HG03066 (cell line): ENCODE results near the gene TMEM239.
A peak's percentile ranks its signal among the peaks of the same experiment; 100 is the strongest.
"Not testable (repeated sequence)": the region's sequence is repeated elsewhere in the genome, so short reads cannot be mapped to it uniquely, and the experiment has no call there.

ENCODE experiments used
- ATAC-seq: cut with Tn5 transposase; IDR thresholded peaks from one replicate; pipeline ENCODE4 v1.9.1; 2021; ENCODE audit warnings: low read depth; ENCODE audit not compliant: unreplicated experiment

Gene TMEM239

DNA sequence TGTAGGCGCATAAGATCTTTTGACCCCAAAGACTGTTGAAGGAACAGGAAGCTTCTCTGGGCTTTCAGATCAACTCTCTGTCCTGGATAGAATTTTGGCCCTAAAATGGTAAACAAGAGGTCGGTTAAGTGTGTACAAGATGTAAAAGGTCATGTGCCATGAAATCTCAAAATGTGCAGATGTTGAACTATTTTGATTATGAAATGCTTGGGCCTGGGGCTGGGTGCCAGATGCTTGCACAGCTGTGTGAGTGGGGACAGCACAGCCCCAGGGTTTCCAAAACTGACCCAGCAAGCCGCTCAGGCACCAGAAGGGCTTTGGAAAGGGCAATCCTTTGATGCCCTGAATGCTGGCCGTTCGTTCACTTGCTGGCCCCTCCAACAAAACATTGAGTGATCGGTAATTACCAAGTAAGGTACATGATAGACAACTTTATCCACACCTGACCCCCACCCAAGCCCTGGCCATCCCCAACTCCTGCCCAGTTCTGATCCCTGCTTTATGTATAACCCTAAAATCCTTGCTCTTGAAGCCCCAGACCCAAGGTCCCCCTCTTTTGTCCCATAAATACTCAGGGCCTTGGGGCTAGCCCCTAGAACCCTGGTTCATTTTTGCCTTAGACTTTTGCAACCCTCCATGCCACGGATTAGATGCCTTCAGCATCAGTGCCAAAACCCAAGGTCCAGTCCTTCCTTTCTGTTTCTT lies 1.9 kb downstream of the TMEM239 start:
- no peak for ATAC-seq

DNA sequence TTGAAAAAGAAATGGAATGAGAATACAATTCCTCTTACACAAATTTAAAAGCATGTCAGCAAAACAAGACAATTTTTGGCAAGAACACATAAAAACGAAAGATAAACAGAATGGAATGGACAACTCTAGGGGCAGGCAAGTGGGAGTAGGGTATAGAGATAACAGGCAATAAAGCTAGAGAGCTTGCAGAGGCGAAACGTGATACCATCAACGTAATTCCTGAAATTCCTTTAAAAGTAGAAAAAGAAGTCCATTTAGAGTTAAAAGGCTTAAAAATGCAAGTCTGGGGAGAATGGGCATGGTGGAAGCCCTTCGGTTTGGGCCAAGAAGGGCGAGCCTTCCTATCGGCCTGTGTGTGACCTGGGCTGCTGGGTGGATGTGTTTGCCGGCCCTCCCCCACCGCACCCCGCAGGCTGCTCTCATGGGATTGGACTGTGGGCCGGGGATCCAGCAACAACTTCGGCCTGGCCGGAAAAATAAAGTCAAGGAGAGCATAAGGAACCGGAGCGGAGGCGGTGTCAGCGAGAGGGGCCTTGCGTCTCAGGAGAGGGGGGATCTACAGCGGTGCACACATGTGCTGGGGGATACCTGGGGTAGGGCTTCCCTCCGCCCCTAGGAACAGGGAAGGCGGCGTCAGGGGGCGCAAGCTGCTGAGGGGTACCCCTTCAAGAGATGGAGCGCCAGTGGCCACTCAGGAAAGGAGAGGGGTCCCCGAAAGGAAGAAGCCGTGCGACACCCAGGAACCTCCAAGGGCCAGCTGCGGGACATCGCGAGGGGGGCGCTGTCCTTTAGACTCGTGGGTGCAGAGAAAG lies 4.1 kb downstream of the TMEM239 start:
- no peak for ATAC-seq

DNA sequence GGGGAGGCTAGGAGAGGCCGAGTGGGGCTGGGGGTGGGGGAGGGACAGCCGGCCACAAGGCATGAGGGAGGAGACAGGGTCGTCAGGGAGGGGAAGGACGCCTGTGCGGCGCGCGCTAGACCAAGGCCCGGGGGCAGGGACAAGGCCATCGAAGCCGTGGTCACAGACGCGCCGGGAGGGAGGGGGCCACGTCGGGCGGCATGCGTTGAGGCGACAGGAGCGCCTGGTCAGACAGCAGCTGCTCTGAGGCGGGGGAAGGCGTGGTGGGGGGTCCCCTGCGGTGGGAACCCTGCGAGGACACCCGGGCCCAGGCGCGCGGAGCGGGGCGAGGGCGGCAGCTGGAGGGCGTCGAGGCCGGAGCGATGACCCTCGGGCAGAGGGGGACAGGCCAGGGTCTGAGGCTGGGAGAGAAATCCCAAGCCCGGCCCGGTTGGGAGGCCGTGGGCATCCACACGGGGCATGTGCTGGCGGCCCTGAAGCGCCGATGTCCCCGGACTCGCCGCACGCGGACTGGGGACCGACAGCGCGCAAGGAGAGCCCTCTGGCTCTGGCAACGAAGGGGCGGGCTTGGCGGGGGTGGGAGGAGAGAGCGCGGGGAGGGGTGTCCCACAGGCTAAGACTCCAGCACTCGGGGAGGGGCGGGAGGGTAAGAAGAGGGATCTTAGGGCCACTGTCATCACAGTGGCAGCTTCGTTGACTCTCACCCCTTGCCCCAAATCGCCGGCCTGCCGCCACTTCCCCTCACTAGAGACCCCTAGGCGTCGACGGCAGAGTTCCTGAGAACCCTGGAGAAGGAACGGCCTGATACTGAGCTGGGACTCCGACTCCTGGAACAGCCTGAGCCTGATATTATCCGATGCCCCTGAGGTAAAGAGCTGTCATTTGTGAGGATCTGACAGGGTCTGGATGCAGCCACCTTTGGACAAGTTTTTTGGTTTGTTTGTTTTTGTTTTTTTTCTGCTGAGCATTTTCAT lies 5.0 kb downstream of the TMEM239 start:
- no peak for ATAC-seq

DNA sequence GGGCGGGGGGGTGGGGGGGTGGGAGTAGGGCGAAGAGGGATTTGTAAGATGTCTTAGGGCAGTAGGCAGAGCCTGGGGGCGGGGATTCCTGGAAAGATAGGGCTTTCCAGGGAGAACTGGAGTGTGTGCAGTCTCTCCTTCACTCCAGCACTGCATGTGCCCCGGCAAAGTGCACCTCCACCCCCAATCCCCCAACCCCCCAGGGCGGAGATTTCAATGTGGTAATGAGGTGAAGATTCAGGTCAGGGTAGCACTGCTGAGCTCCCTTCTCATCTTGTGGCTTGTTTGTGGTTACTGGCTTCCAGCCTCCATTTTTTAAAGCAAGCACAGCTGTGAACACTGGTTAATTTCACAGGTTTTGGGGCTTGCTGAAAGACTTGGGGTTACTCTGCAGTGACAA lies 5.9 kb downstream of the TMEM239 start:
- no peak for ATAC-seq

DNA sequence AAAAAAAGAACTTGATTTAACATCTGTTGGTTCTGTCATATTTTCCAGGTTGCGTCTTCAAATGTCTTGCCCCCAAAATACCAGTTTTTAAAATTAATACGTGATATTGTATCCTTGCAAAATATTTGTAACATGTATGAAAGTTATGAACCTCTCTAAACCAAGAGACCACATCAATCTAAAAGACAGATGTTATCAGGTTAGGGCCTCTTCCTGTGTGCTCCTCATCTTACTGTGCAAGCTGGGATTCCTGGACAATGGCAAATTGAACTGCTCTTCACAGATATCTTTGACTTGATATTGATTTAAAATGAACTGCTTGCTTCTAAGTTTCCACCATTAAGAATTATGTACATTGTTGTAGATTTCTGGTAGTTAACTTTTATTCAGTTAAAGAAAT lies 9.6 kb downstream of the TMEM239 start:
- no peak for ATAC-seq

DNA sequence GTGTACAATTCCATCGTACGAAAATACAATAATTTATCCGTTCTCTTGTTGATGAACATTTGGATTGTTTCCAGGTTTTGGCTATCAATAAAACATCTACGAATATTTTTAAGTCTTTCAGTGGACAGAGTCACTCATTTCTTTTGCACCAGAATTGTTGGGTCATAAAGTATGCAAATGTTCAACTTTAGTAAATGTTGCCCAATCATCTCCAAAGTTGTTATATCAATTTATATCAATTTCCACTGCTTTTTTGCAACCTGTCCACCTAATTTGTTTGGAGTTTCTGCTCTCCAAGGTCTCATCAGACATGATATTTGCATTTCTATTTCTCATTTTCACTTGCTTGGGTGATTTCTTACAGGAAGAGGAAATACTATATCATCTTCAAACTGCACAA lies 10.5 kb downstream of the TMEM239 start:
- ATAC-seq = no peak

DNA sequence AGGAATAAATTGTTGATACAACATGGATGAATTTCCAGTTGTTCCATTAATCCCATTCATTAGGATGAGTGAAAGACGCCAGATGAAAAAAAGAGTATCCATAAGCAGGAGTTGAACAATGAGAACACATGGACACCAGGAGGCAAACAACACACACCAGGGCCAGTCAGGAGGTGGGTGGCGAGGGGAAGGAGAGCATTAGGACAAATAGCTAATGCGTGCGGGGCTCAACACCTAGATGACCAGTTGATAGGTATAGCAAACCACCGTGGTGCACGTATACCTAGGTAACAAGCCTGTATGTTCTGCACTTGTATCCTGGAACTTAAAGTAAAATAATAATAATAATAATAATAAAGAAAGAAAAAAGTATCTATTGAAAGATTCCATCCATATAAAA lies 13.2 kb downstream of the TMEM239 start:
- no peak for ATAC-seq

DNA sequence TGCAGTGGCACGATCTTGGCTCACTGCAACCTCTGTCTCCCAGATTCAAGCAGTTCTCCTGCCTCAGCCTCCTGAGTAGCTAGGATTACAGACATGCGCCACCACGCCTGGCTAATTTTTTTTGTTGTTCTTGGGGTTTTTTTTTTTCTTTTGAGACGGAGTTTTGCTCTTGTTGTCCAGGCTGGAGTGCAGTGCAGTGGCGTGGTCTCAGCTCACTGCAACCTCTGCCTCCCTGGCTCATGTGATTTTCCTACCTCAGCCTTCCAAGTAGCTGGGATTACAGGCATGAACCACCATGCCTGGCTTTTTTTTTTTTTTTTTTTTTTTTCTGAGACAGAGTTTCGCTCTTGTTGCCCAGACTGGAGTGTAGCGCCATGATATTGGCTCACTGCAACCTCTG lies 15.0 kb downstream of the TMEM239 start:
- not testable (repeated sequence) for ATAC-seq

DNA sequence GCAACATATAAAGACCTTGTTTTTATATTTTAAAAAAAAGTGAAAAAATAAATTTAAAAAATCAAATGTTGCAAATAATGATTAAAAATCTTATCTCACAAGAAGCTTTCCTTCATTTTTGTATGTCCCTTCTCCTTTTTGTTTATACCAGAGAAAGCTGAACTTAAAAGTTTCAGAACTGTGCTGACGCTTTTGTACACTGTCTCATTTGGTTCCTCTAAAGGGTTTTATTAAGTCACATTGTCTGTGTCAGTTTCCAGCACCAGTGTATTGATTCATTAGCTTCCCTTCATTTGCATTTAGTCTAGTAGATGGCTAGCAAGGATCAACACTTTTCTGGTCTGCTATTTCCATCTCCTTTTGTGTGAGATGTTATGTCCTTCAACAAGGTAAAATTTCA lies 17.6 kb downstream of the TMEM239 start:
- no peak for ATAC-seq

DNA sequence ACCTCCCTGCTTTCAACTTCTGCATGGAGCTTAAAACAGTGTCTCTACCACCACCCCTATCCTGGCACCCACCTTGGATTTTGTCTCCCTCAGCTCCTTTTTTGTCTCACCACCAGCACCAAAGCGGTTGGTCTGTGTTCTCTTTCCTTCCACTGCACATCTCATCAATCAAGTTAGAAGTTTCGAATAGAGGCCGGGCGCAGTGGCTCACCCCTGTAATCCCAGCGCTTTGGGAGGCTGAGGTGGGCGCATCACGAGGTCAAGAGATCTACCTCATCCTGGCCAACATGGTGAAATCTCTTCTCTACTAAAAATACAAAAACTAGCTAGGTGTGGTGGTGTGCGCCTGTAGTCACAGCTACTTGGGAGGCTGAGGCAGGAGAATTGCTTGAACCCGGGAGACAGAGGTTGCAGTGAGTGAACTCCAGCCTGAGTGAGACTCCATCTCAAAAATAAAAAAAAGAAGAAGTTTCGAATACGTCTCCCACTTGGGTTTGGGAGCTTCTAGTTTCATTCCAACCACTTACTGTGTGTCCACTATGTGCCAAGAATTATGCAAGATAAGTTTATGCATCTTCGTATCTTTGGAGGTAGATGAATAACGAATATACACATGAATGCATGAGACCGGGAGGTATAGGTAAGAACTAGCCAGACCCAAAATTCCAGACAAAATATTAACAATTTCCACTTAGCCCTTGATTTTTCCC lies 18.4 kb downstream of the TMEM239 start:
- ATAC-seq = no peak

DNA sequence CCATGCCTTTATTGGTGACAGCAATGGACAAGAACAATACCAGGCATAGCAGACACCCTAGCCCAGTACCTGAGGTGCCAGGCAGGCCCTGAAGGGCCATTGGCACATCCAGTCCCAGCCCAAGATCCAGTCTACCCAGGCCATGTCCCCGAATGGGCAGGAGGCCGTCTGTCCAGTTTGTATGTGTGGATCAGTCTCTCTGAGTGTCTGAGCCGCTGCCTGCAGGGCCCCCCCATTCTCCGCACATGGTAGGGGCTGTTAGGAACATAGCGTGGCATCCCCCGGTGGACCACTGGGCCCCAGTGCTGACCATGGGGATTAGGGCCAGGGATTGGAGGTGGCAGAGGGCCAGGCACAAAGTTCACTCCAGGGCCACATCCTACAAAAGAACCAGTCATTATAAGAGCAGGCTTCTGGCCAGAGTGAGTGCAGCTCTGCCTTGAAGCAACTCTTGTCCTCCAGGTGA lies 19.2 kb downstream of the TMEM239 start:
- ATAC-seq = no peak

DNA sequence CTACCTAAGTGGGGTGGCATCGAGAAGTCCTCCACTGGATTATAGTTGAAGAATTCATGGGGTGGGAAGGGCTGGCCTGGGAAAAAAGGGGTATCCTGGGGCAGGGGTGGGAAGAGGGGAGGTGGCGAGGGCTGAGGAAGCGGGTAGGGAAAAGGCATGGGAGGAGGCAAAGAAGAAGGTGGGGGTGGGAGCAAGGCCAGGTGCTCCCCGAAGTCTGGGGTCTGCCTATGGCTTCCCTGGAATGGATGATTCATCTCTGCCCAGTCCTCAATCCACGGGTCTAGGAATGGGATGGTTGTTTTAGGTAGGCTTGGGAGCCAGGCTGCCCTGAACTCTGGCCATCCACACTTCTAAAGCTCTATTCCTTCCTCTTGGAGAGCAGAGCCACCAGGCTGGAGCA lies 19.9 kb downstream of the TMEM239 start:
- ATAC-seq = no peak

DNA sequence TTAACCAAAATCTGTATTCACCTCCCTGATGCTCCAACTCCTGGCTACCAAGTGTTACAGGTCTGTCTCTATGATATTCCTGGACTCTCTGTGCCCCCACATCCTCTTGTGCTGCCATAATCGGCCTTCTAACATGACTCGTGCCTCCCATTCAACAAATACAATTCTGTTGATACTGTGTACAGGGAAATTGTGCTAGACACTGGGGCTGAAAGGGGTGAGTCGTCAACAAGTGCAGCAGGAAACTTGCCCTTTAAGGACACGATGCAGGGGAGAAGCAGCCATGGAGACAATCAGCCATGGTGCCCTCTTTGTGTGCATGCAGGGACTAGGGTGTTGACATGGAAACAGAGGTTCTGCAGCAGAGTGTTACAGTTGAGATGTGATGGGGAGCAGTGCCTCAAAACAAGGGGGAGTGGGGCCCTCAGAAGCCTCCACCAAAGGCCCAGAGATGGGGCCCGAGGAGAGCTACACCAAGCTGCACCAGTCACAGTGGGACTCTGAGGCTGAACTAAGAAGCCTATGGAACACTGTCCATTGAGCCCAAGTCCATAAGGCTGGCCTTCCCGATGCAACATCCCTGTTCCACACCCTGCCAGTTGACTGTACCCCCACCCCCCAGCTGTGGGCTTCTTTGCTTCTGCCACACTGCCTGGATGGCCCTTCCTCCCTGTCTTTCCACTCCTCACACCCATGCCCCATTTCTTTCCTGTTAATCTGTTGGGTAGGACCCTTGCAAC lies 21.2 kb downstream of the TMEM239 start:
- ATAC-seq = no peak

DNA sequence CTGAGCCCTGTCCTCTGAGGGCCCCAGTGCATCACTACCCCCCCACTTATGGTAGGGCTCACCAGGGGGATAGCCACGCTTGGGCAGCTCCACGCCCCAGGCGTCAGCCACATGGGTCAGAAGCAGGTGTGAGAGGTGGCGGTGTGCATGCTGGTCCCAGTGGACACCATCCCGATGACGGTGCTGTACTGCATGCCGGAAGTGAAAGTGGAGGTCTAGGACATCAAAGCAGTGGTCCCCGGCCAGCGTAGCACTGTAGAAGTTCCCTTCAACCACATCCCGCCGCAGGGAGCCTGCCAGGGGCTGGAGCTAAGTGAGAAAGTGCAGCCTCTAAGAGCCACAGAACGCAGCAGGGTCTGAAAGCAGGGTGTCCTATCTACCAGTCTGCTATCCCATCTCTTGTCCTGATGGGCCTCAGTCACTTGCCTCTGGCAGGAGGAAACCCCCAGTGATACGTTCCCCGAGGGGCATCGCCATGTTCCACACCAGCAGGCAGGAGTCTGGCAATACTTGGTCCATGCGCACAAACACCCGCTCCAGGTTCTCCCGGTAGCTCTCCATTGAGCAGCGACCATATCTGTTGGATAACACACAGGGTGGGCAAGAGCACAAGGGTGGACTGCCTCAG lies 22.1 kb downstream of the TMEM239 start:
- no peak for ATAC-seq

DNA sequence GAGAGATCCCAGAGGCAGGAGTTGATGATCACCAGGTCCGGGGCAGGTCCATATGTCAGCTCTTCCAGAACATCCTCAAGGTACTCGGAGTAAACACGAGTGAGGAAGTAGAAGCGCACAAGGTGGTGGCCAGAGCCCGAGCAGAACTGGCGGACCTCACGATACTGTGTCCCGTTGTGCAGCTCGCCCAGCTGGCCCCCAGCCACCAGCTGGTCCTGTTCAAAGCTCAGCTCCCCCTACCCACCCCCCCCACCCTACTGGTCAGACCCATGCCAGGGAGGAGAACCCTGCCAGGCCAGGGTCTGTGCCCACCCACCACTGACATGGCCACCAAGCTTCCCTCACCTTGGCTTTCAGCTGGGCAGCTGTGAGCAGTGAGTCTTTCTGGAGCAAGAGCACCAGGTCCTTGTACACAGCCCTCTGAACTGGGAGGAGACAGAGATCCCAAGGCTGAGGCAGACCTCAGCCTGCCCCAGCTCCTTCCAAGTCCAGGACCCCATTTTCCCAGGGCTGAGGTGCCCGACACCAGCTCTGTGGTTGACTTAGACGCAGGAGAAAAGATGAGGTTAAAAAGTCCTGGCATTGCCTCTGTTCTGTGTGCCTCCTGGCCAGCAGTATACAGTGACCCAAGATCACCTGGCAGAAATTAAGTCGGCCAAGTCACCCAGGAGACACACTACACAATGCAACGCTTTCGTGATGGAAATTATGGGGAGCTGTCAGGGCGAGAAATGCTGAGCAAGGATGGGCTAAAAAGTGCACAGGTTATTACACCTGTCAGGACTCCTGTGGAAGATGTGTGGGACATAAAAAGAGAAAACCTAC lies 22.9 kb downstream of the TMEM239 start:
- ATAC-seq = no peak

DNA sequence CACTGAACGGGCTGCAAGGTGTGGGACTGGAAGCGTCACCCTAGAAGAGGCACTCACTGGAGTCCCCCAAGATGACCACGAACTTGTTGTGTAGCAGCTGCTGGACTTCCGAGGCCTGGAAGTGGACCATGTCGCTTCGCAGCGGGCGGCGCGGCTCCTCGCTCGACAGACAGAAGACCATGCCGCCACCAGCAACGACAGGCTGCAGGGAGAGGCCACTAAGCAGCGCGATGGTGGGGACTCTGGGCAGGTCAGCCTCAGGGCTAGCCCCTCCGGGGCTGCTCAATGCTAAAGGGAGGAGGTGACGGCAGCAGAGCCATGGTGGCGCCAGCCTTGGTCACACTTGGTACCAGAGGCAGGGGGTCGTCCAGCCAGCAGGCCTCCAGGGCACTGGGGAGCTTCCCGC lies 23.6 kb downstream of the TMEM239 start:
- no peak for ATAC-seq

DNA sequence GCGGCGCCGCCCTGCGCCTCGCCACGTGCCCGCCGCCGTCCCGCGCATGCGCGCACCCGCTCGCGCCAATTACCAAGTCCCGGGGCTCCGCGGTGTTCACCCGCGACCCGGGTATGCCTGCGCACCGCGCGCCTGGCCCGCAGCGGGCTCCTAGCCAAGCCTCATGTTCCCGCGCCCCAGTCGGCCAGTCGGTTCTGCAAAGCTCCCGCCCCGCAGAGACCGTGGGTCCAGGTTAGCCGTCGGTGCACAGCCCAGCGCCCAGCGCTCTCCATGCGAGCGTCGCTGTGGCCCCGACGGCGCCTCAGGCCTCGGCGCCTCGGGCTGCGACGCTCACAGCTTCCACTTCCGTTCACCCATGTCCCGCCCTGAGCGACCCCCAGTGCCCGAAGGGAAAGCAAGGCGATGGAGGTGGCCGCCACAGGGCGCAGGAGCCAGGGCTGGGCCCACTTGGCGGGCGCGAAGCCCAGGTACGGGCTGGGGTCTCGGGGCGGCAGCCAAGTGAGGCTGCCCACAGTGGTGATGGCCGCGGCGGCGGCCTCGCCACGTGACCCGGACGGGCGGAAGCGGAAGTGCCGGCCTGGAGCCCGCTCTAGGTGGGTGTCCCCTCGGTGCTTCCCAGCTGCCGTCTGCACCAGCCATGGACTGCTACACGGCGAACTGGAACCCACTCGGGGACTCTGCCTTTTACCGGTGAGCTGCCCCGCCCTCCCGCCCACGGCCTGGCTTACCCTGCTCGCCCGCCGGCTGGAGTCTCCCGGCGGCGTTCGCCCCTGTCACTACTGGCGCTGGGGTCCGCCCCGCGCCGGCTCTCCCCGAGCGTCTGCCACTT lies 24.2 kb downstream of the TMEM239 start, which contains the start of the genes PCED1A and VPS16:
Gene PCED1A, minus strand, starts transcription at position 518 of the 829 bp plus-strand sequence. CDS start 743 bp downstream, outside the sequence.
Gene VPS16, plus strand, starts transcription at position 608 of the 829 bp plus-strand sequence. Its CDS starts 30 bp downstream, at position 638.
- peak; percentile 97 for ATAC-seq
